GM10266 (cell line): ENCODE results near the gene GPX4.

Experiments used
- DNase-seq: peaks from one replicate; pipeline ENCODE4 v3.0.0; 2012; ENCODE audit errors: extremely low spot score
- CTCF ChIP-seq: IDR thresholded peaks from 2 replicates; pipeline ENCODE4 v1.5.1; 2012; ENCODE audit warnings: mild to moderate bottlenecking, low read depth; ENCODE audit not compliant: control insufficient read depth, insufficient read depth; ENCODE audit errors: missing control alignments

The GPX4 gene

GRCh38 chr19:1136201-1136600 is 32.4 kb downstream of the GPX4 start:
- DNase-seq = no peak
- TF ChIP-seq CTCF = no peak

- no peak for DNase-seq
- TF ChIP-seq CTCF = no peak
These were observed 33.0 kb downstream of the GPX4 start for GRCh38 chr19:1136621-1137317.

- no peak for DNase-seq
- no peak for TF ChIP-seq CTCF
These were observed 34.3 kb downstream of the GPX4 start for GRCh38 chr19:1138121-1138520.

DNA sequence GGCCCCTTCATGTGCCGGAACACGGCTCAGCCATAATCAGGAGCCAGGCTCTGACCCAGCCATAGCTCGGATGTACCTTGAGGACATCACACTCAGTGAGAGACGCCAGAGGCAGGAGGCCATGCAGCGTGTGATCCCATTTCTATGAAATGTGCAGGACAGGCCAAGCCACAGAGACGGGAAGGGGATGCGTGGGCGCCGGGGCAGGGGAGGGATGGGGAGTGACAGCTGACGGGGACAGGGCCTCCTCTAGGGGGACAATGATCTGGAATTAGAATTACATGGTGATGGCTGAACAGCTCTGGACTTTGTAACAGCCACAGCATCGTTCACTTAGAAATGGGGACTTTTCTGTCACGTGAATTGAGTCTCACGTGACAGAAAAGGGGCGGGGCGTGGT is 35.3 kb downstream of the GPX4 start:
- DNase-seq = no peak
- no peak for TF ChIP-seq CTCF

- no peak for DNase-seq
- TF ChIP-seq CTCF = no peak
These were observed 36.7 kb downstream of the GPX4 start for GRCh38 chr19:1140272-1141027.

DNA sequence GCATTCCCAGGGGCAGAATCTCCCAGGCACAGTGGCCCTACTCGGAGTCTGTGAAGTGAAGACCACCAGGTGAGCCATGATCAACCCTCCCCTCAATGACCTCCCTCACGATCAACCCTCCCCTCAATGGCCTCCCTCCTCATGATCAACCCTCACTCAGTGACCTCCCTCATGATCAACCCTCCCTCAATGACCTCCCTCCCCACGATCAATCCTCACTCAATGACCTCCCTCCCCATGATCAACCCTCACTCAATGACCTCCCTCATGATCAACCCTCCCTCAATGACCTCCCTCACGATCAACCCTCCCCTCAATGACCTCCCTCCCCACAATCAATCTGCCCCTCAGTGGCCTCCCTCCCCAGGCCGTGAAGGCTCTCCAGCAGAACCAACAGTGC is 38.1 kb downstream of the GPX4 start:
- no peak for DNase-seq
- TF ChIP-seq CTCF = no peak

DNA sequence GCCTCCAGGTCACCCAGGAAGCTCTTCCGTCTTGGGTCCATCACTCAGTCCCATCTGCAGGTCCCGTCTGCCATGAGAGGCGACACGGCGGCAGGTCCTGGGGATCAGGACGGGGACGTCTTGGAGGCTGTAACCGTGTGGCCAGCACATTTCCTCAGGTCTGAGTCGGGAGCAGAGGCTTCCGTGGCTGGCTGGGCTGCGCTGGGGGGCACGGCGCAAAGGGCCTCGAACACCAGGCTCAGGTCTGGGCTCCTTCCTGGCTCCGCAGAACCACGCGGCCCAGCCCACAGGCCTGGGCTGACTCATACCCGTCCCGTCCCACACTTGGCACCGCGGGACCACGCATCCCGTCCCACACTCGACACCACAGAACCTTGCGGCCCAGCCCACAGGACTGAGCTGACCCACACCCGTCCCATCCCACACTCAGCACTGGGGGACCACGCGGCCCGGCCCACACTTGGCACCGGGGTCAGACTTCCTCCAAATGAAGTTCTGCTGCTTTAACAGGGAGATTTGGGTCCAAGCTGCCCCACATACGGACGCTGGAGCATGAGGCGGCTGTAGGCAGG is 40.1 kb downstream of the GPX4 start:
- TF ChIP-seq CTCF = no peak
- DNase-seq = no peak
